OCI-LY1 (cell line): ENCODE measurements around the gene ZNF579.

Source experiments
- H2AFZ ChIP-seq: fragments of 200-600 bp; sonication (generic), shearing (Covaris generic); 2 replicates; pipeline ENCODE4 v1.6.0; 2014; ENCODE audit warnings: antibody characterized with exemption, mild to moderate bottlenecking, low read length
- H3F3A ChIP-seq: fragments of 200-600 bp; sonication (generic), shearing (Covaris generic); 2 replicates; pipeline ENCODE4 v1.6.0; 2014; ENCODE audit warnings: mild to moderate bottlenecking, antibody characterized with exemption, low read length, moderate library complexity; ENCODE audit not compliant: insufficient read depth
- H3K27ac ChIP-seq: fragments of 200-600 bp; sonication (generic); 2 replicates; pipeline ENCODE4 v1.5.1; 2014; ENCODE audit warnings: low read length, mixed run types, mild to moderate bottlenecking, low read depth; ENCODE audit not compliant: poor library complexity, severe bottlenecking
- H3K27me3 ChIP-seq: fragments of 200-600 bp; sonication (generic); 2 replicates; pipeline ENCODE4 v1.6.0; 2014; ENCODE audit warnings: antibody characterized with exemption, mild to moderate bottlenecking, low read length, moderate library complexity; ENCODE audit not compliant: insufficient read depth
- H3K36me3 ChIP-seq: fragments of 200-600 bp; sonication (generic); 2 replicates; pipeline ENCODE4 v1.6.1; 2014; ENCODE audit warnings: mild to moderate bottlenecking, antibody characterized with exemption, low read length, moderate library complexity, mixed read lengths; ENCODE audit not compliant: insufficient read depth
- H3K4me1 ChIP-seq: fragments of 200-600 bp; sonication (generic); 2 replicates; pipeline ENCODE4 v1.5.1; 2014; ENCODE audit warnings: mild to moderate bottlenecking, low read length, moderate library complexity; ENCODE audit not compliant: insufficient read depth, severe bottlenecking
- H3K4me2 ChIP-seq: fragments of 200-600 bp; sonication (generic), shearing (Covaris generic); 2 replicates; pipeline ENCODE4 v1.6.1; 2014; ENCODE audit warnings: low read length
- H3K4me3 ChIP-seq: fragments of 200-600 bp; sonication (generic); 2 replicates; pipeline ENCODE4 v1.5.1; 2014; ENCODE audit warnings: low read length, low read depth, mild to moderate bottlenecking, mixed read lengths; ENCODE audit not compliant: poor library complexity, severe bottlenecking
- H3K79me2 ChIP-seq: fragments of 200-600 bp; shearing (Covaris generic); 2 replicates; pipeline ENCODE4 v1.6.1; 2016; ENCODE audit warnings: mixed run types, low read length, mixed read lengths; ENCODE audit not compliant: insufficient read depth
- H3K9ac ChIP-seq: fragments of 200-600 bp; sonication (generic), shearing (Covaris generic); 2 replicates; pipeline ENCODE4 v1.6.1; 2014; ENCODE audit warnings: mild to moderate bottlenecking, low read length, mixed read lengths
- H3K9me2 ChIP-seq: fragments of 200-600 bp; sonication (generic), shearing (Covaris generic); 2 replicates; pipeline ENCODE4 v1.6.1; 2014; ENCODE audit warnings: low read depth, mild to moderate bottlenecking, low read length, mixed read lengths
- H3K9me3 ChIP-seq: fragments of 200-600 bp; shearing (Covaris generic); 2 replicates; pipeline ENCODE4 v1.6.1; 2014; ENCODE audit warnings: low read length, mixed read lengths
- H4K20me1 ChIP-seq: fragments of 200-600 bp; sonication (generic), shearing (Covaris generic); 2 replicates; pipeline ENCODE4 v1.6.0; 2016; ENCODE audit warnings: mild to moderate bottlenecking, low read length; ENCODE audit not compliant: insufficient read depth
- EZH2 ChIP-seq: fragments of 200-600 bp; sonication (generic), shearing (Covaris generic); IDR thresholded peaks from 2 replicates; pipeline ENCODE4 v1.8.0; 2017; ENCODE audit warnings: borderline replicate concordance, mixed run types, mild to moderate bottlenecking, antibody characterized with exemption, low read length, moderate library complexity, mixed read lengths
- TF ChIP-seq, protein P1 (sequence below): fragments of 200-600 bp; sonication (generic), shearing (Covaris generic); IDR thresholded peaks from 2 replicates; pipeline ENCODE4 v1.5.1; 2017; ENCODE audit warnings: mild to moderate bottlenecking, antibody characterized with exemption, low read length, moderate library complexity, mixed read lengths

Gene ZNF579

DNA sequence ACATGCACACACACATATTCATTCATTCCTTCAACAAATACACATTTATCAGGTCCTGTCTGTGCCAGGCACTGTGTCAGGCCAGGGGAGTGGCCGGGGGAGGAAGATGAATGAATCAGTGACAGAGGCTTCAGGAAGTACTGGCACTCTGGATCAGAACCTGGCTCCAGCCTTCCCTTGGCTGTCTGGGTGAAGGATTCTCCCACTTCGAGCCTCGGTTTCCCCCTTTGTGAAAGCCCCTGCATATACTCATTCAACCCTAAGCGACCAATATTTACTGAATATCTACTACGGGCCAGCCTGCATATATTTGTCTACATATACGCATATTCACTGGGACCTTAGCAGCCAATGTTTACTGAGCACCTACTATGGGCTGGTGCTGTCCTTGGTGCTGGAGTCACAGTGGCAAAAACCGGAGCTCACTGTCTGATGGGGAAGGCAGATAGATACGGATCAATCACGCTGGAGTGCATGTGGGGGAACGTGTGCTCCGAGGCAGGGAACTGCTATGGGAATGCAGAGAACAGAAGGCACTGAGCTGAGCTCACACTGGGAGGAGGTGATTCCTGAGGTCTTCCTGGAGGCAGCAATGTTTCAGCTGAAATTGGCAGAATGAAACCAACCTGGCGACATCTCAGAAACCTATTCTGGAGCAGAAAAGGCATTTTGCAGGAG, 636 bp upstream of the ZNF579 start:
- H3K9me3 ChIP-seq, result no peaks in the 10 kb centered on the region
- H4K20me1 ChIP-seq, result no peaks in the 10 kb centered on the region
- peak overlapping the region; percentile 86 for H3K4me2 ChIP-seq
- no peaks in the 10 kb centered on the region; the same call in 1 of the 2 replicates for H3K27me3 ChIP-seq
- H3K36me3 ChIP-seq, result peaks cover 11% of the 10 kb centered on the region
- H3K4me3 ChIP-seq, result peak overlapping the region; percentile 73
- no peaks in the 10 kb centered on the region for H3F3A ChIP-seq
- H3K27ac ChIP-seq, result peak overlapping the region; percentile 33
- peak overlapping the region; percentile 91; the same call in 1 of the 2 replicates for H2AFZ ChIP-seq
- TF ChIP-seq, protein P1, sequence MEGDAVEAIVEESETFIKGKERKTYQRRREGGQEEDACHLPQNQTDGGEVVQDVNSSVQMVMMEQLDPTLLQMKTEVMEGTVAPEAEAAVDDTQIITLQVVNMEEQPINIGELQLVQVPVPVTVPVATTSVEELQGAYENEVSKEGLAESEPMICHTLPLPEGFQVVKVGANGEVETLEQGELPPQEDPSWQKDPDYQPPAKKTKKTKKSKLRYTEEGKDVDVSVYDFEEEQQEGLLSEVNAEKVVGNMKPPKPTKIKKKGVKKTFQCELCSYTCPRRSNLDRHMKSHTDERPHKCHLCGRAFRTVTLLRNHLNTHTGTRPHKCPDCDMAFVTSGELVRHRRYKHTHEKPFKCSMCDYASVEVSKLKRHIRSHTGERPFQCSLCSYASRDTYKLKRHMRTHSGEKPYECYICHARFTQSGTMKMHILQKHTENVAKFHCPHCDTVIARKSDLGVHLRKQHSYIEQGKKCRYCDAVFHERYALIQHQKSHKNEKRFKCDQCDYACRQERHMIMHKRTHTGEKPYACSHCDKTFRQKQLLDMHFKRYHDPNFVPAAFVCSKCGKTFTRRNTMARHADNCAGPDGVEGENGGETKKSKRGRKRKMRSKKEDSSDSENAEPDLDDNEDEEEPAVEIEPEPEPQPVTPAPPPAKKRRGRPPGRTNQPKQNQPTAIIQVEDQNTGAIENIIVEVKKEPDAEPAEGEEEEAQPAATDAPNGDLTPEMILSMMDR, result no peak
- TF ChIP-seq EZH2, result no peak
- no peaks in the 10 kb centered on the region for H3K9me2 ChIP-seq
- H3K9ac ChIP-seq, result peak overlapping the region; percentile 78
- no peaks in the 10 kb centered on the region for H3K79me2 ChIP-seq
- peaks cover 23% of the 10 kb centered on the region for H3K4me1 ChIP-seq

DNA sequence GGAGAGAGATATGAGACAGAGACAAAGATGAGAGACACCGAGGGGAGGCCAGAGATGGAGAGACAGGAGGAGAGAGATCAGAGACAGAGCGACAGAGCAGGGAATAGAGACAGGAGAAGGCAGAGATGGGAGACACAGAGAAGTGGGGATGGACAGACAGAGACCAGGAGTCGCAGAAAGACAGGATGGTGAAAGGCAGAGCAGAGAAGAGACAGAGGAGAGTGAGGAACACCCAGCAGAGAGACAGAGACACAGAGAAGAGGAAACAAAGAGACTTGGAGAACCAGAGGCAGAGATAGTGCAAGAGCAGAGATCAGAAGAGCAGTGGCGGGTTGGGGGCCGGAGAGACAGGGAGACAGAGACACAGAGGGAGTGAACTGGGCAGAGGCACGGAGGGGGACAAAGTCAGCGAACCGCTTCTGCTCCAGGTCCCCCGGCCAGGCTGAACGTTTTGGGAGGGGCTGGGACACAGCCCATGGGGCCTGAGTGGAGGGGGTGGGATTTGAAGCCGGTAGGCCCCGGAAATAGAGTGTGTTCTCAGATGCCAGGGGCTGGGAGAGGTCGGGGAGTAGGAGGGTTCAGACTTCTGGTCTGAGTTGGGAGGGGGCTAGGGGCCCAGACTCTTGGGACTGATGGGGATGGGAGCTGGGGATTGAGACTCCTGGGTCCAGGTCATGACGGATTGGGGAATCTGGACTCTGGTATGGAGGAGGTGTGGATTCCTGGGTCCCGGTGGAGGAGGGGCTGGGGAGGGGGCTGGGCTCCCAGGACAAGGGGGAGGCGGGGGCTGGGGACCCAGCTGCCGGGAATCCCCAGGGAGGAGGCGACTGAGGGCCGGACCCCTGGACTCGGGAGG, 654 bp downstream of the ZNF579 start:
- H3K4me1 ChIP-seq, result peaks cover 15% of the 10 kb centered on the region
- H3K4me2 ChIP-seq, result peak overlapping the region; percentile 86
- no peaks in the 10 kb centered on the region for H3K9me2 ChIP-seq
- H4K20me1 ChIP-seq, result no peaks in the 10 kb centered on the region
- peak overlapping the region; percentile 73 for H3K4me3 ChIP-seq
- TF ChIP-seq, protein P1, result no peak
- no peak for TF ChIP-seq EZH2
- no peaks in the 10 kb centered on the region; the same call in 1 of the 2 replicates for H3K27me3 ChIP-seq
- H3K9me3 ChIP-seq, result no peaks in the 10 kb centered on the region
- no peaks in the 10 kb centered on the region for H3K79me2 ChIP-seq
- H3F3A ChIP-seq, result no peaks in the 10 kb centered on the region
- no peak overlapping the region for H2AFZ ChIP-seq
- H3K27ac ChIP-seq, result peak overlapping the region; percentile 29
- H3K9ac ChIP-seq, result peak overlapping the region; percentile 78
- H3K36me3 ChIP-seq, result peaks cover 11% of the 10 kb centered on the region

DNA sequence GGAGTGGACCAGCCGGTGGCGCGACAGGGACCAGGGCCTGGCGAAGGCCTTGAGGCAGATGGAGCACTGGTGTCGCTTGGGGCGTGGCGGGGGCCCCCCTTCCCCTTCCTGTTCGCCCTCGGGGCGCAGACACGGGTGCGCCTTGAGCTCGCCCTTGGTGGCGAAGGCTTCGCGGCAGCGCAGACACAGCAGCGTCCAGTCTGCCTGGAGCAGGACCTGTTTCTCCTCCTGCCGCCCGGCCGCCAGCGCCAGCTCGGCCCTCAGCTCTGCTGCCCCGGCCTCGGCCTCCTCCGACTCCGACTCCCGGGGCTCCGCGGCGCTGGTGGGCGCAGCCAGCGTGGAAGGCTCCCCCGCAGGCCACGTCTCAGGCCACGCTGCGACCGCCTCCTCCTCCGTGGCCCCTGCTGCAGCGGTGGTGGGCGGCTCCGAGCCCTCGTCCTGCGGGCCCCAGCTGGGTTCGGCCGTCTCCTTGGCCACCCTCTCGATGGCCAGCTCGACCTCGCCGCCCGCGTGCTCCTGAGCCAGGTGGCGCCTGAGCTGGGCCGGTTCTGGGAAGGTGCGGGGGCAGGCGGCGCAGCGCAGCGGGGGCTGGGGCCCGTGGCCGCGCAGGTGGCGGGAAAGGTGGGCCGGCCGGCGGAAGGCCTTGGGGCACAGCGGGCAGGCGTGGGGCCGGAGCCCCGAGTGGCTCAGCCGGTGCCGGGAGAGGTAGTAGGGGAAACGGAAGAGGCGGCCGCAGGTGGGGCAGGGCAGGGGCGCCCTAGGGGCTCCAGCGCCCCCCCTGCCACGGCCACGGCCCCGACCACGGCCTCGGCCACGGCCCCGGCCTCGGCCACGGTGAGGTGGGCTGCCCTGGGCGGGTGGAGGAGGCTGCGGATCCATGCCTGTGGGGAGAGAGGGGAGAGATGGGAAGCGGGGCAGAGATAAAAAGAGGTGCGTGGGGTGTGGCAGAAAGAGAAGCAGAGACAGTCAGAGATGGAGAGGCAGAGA, 1.6 kb downstream of the ZNF579 start:
- Histone ChIP-seq H2AFZ (no peak overlapping the region), H3K4me1 (peaks cover 15% of the 10 kb centered on the region), H3K79me2 (no peaks in the 10 kb centered on the region), H3K9me2 (no peaks in the 10 kb centered on the region), H3F3A (no peaks in the 10 kb centered on the region), H3K4me3 (peak overlapping the region; percentile 73), H3K36me3 (peaks cover 11% of the 10 kb centered on the region), H3K9me3 (no peaks in the 10 kb centered on the region), H3K4me2 (peak overlapping the region; percentile 86), H3K27ac (peak overlapping the region; percentile 29), H3K27me3 (no peaks in the 10 kb centered on the region), H3K9ac (peak overlapping the region; percentile 78; the same call in 1 of the 2 replicates), H4K20me1 (no peaks in the 10 kb centered on the region)
- TF ChIP-seq, protein P1, result no peak
- no peak for TF ChIP-seq EZH2
